BJ (cell line): ENCODE measurements around the gene PRR14L. TPM values are rescaled to one million over a fixed set of nuclear protein-coding genes. Genes with fewer than 3 reads are reported as not detected.
"Not testable (repeated sequence)": the region's sequence is repeated elsewhere in the genome, so short reads cannot be mapped to it uniquely, and the experiment has no call there.

Experiments used
- CTCF ChIA-PET: fragments of 350-600 bp; formaldehyde crosslinking; extraction: SDS; loops from one replicate; lab custom pipeline; 2021; ENCODE audit warnings: antibody characterized with exemption, inconsistent platforms; lab: Yijun Ruan, JAX
- POLR2A ChIA-PET: fragments of 300-600 bp; sonication (Branson Sonifier 250); formaldehyde crosslinking; extraction: SDS; loops from one replicate; lab custom pipeline; 2021; ENCODE audit warnings: antibody characterized with exemption; lab: Charles Lee
- DNase-seq: peaks from one replicate; pipeline ENCODE4 v3.0.0-alpha.2; 2011; ENCODE audit warnings: low read depth
- H3K27me3 ChIP-seq: 2 replicates; pipeline ENCODE4 v1.6.0; 2011; ENCODE audit warnings: low read length; ENCODE audit not compliant: control insufficient read depth, insufficient read depth
- H3K36me3 ChIP-seq: 2 replicates; pipeline ENCODE4 v1.5.1; 2011; ENCODE audit warnings: low read length; ENCODE audit not compliant: control insufficient read depth, insufficient read depth
- H3K4me3 ChIP-seq: 2 replicates; pipeline ENCODE4 v1.5.1; 2011; ENCODE audit warnings: low read depth, mild to moderate bottlenecking, control low read depth, low read length
- CTCF ChIP-seq: IDR thresholded peaks from 2 replicates; pipeline ENCODE4 v1.5.1; 2011; ENCODE audit warnings: low read depth, mild to moderate bottlenecking, control low read depth, inconsistent platforms, low read length, moderate library complexity; ENCODE audit not compliant: insufficient read depth
- polyA plus RNA-seq: library from polyadenylated mRNA; depleted of rRNA; stranded (reverse); fragments of >200 nt; gene quantifications from 2 replicates; pipeline ENCODE4 v1.2.3, GENCODE V29; 2011

Gene PRR14L
- polyA plus RNA-seq, 1 experiment, result 8.0 TPM

GRCh38 chr22:31773416-31773815 lies 23.5 kb upstream of the PRR14L start:
- CTCF ChIA-PET, result no interaction called here
- H3K27me3 ChIP-seq, result no peaks in the 10 kb centered on the region
- H3K4me3 ChIP-seq, result no peak overlapping the region
- no peak for DNase-seq
- H3K36me3 ChIP-seq, result peaks cover 5% of the 10 kb centered on the region
- POLR2A ChIA-PET, result no interaction called here
- TF ChIP-seq CTCF, result no peak

DNA sequence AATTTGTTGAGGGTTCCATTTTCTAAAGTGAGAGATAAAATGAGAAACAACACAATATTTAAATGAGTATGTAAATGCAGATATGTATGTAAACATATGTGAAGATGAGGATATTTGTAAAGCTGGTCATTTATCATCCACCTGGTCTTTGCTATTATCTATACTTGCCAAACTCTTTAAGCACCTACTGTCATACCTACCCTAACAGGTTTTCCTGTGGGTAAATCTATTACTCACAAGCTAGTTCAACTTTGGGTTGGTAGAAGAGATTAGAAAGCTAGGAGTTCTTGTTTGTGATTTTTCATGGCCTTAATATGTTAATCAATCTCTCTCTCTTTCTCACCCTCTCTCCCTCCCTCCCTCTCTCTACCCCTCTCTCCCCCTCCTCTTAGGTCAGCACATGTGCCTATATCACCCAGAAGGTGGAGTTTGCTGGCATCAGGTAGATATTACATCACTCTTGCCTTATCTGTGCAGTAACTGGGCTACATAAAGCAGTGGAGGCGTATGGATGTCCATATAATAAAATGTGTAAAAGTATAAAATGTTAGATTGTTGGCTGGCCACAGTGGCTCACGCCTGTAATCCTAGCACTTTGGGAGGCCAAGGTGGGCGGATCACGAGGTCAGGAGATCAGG lies 18.6 kb upstream of the PRR14L start:
- H3K27me3 ChIP-seq, result no peaks in the 10 kb centered on the region
- TF ChIP-seq CTCF, result no peak
- peaks cover 4% of the 10 kb centered on the region; the same call in 1 of the 2 replicates for H3K36me3 ChIP-seq
- no peak for DNase-seq
- H3K4me3 ChIP-seq, result no peak overlapping the region
- POLR2A ChIA-PET, result no interaction called here
- CTCF ChIA-PET, result no interaction called here

GRCh38 chr22:31764785-31765184 lies 14.9 kb upstream of the PRR14L start:
- H3K36me3 ChIP-seq, result peaks cover 3% of the 10 kb centered on the region; the same call in 1 of the 2 replicates
- no peak for DNase-seq
- POLR2A ChIA-PET, result no interaction called here
- H3K27me3 ChIP-seq, result no peaks in the 10 kb centered on the region
- no peak for TF ChIP-seq CTCF
- CTCF ChIA-PET, result no interaction called here
- H3K4me3 ChIP-seq, result no peak overlapping the region

DNA sequence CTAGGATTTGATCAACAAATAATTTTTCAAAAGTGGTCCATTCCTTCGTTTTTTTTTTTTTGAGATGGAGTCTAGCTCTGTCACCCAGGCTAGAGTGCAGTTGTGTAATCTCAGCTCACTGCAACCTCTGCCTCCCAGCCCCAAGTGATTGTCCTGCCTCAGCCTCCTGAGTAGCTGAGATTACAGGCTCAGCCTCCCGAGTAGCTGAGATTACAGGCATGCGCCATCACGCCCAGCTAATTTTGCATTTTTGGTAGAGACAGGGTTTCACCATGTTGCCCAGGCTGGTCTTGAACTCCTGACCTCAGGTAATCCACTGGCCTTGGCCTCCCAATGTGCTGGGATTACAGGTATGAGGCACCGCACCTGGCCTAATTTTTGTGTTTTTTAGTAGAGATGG lies 8.9 kb upstream of the PRR14L start:
- DNase-seq, POLR2A ChIA-PET, H3K4me3 ChIP-seq, H3K27me3 ChIP-seq, H3K36me3 ChIP-seq: not testable (repeated sequence)
- CTCF ChIA-PET, result interaction anchor here (0.9 kb wide), 1 partner anchor 16 kb away, joined by 3 read pairs; no protein-coding TSS in a partner anchor

GRCh38 chr22:31757265-31757664 lies 7.3 kb upstream of the PRR14L start:
- no peak for DNase-seq
- Histone ChIP-seq H3K36me3 (peaks cover 2% of the 10 kb centered on the region; the same call in 1 of the 2 replicates), H3K27me3 (no peaks in the 10 kb centered on the region), H3K4me3 (no peak overlapping the region)
- CTCF ChIA-PET, result no interaction called here
- no peak for TF ChIP-seq CTCF
- POLR2A ChIA-PET, result no interaction called here

GRCh38 chr22:31754813-31755212 lies 4.9 kb upstream of the PRR14L start:
- no peak for DNase-seq
- ChIA-PET POLR2A (interaction anchor here (0.5 kb wide), 1 partner anchor 31 kb away, joined by 4 read pairs; no protein-coding TSS in a partner anchor), CTCF (interaction anchor here (1.9 kb wide), 1 partner anchor 216 kb away, joined by 6 read pairs; no protein-coding TSS in a partner anchor)
- H3K27me3 ChIP-seq, result no peaks in the 10 kb centered on the region
- no peak overlapping the region for H3K4me3 ChIP-seq
- H3K36me3 ChIP-seq, result peaks cover 2% of the 10 kb centered on the region; the same call in 1 of the 2 replicates
- TF ChIP-seq CTCF, result no peak
